ENCODE results near the gene PAK5. TPM values are rescaled to one million over a fixed set of nuclear protein-coding genes. Genes with fewer than 3 reads are reported as not detected.

PAK5 gene
- total RNA-seq, 1 donor from 2014 or later = 0.17 TPM

DNA sequence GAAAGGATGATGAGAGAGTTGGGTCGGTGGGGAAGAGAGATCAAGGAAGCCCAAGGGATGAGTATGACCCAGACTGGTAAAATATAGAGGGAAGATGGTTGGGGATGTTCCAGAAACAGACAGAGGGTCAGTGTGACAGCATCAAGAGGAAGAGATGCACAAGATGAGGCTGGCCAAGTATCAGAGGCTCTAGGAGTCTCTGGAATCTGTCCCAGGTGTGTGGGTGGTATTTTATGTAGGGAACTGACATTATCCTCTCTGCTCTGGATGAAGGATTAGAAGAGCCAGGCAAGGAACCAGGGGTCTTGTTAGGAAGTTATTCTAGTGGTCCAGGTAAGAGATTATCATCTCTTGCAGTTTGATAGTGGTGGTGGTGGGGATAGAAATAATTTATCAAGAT lies 3.6 kb downstream of the PAK5 start:
- TF ChIP-seq, protein P1, sequence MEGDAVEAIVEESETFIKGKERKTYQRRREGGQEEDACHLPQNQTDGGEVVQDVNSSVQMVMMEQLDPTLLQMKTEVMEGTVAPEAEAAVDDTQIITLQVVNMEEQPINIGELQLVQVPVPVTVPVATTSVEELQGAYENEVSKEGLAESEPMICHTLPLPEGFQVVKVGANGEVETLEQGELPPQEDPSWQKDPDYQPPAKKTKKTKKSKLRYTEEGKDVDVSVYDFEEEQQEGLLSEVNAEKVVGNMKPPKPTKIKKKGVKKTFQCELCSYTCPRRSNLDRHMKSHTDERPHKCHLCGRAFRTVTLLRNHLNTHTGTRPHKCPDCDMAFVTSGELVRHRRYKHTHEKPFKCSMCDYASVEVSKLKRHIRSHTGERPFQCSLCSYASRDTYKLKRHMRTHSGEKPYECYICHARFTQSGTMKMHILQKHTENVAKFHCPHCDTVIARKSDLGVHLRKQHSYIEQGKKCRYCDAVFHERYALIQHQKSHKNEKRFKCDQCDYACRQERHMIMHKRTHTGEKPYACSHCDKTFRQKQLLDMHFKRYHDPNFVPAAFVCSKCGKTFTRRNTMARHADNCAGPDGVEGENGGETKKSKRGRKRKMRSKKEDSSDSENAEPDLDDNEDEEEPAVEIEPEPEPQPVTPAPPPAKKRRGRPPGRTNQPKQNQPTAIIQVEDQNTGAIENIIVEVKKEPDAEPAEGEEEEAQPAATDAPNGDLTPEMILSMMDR (IDR thresholded peaks at IDR 0.05; ENCODE audit: insufficient read depth, low read length, poor library complexity, severe bottlenecking) = no peak
- DNase-seq (ENCODE audit: low read depth) = no peak
- Histone ChIP-seq H3K4me3 (ENCODE audit: low read depth, low read length) (no peak overlapping the region), H3K27me3 (ENCODE audit: control insufficient read depth, insufficient read depth, low read length) (peaks cover 17% of the 10 kb centered on the region), H3K36me3 (ENCODE audit: control insufficient read depth, insufficient read depth, low read length) (no peaks in the 10 kb centered on the region)

DNA sequence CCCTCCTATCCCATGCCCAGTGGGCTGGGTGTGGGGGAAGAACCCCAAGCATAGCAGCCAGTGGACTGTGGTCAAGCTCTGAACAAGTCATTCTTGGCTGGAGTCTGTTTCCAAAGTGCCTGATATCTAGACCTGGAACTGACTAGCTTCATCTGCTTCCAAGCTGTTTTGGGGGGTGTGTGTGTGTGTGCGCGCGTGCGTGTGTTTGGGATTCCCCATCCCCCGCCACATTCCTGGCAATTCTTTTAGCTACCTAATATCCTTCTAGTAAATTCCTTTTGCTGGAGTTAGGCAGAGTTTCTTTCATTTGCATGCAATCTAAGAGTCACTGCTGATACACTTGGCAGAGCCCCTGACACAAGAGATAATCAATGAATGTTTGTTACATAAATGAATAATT lies 7.8 kb downstream of the PAK5 start:
- Histone ChIP-seq H3K36me3 (ENCODE audit: control insufficient read depth, insufficient read depth, low read length) (no peaks in the 10 kb centered on the region), H3K27me3 (ENCODE audit: control insufficient read depth, insufficient read depth, low read length) (peaks cover 2% of the 10 kb centered on the region), H3K4me3 (ENCODE audit: low read depth, low read length) (no peak overlapping the region)
- DNase-seq (ENCODE audit: low read depth) = no peak
- TF ChIP-seq, protein P1 (IDR thresholded peaks at IDR 0.05; ENCODE audit: insufficient read depth, low read length, poor library complexity, severe bottlenecking) = no peak

DNA sequence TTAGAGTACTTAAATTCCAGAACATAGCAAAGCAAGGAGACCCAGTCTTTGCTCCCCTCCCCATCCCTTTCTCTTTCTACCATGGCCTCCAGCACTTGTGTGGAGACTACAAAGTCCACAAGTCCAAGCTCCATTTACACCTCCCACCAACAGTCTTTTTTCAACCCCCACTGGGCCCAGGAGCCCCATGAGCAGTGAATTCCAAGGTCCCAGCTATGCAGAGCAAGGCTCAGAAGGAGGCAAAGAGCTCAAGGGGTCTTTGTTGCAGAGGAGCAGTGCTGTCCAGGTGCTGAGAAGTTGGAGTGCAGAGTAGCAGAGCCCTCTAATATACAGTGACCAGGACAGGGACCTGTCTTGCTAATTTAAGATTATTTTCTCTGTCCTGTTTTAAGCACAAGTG lies 9.0 kb downstream of the PAK5 start:
- TF ChIP-seq, protein P1 (IDR thresholded peaks at IDR 0.05; ENCODE audit: insufficient read depth, low read length, poor library complexity, severe bottlenecking) = no peak
- DNase-seq (ENCODE audit: low read depth) = no peak
- Histone ChIP-seq H3K4me3 (ENCODE audit: low read depth, low read length) (no peak overlapping the region), H3K27me3 (ENCODE audit: control insufficient read depth, insufficient read depth, low read length) (no peaks in the 10 kb centered on the region), H3K36me3 (ENCODE audit: control insufficient read depth, insufficient read depth, low read length) (no peaks in the 10 kb centered on the region)

GRCh38 chr20:9817654-9818053 lies 21.2 kb downstream of the PAK5 start:
- DNase-seq (ENCODE audit: low read depth) = no peak
- H3K36me3 ChIP-seq (ENCODE audit: control insufficient read depth, insufficient read depth, low read length) = no peaks in the 10 kb centered on the region
- no peaks in the 10 kb centered on the region for H3K27me3 ChIP-seq (ENCODE audit: control insufficient read depth, insufficient read depth, low read length)
- H3K4me3 ChIP-seq (ENCODE audit: low read depth, low read length) = no peak overlapping the region
- TF ChIP-seq, protein P1 (IDR thresholded peaks at IDR 0.05; ENCODE audit: insufficient read depth, low read length, poor library complexity, severe bottlenecking) = no peak

GRCh38 chr20:9815632-9816031 lies 23.2 kb downstream of the PAK5 start:
- no peak for DNase-seq (ENCODE audit: low read depth)
- no peak overlapping the region for H3K4me3 ChIP-seq (ENCODE audit: low read depth, low read length)
- TF ChIP-seq, protein P1 (IDR thresholded peaks at IDR 0.05; ENCODE audit: insufficient read depth, low read length, poor library complexity, severe bottlenecking) = no peak
- no peaks in the 10 kb centered on the region for H3K27me3 ChIP-seq (ENCODE audit: control insufficient read depth, insufficient read depth, low read length)
- H3K36me3 ChIP-seq (ENCODE audit: control insufficient read depth, insufficient read depth, low read length) = no peaks in the 10 kb centered on the region

- Histone ChIP-seq H3K36me3 (ENCODE audit: control insufficient read depth, insufficient read depth, low read length) (no peaks in the 10 kb centered on the region), H3K27me3 (ENCODE audit: control insufficient read depth, insufficient read depth, low read length) (no peaks in the 10 kb centered on the region), H3K4me3 (ENCODE audit: low read depth, low read length) (no peak overlapping the region)
- DNase-seq (ENCODE audit: low read depth) = no peak
- TF ChIP-seq, protein P1 (IDR thresholded peaks at IDR 0.05; ENCODE audit: insufficient read depth, low read length, poor library complexity, severe bottlenecking) = no peak
Observed at GRCh38 chr20:9810738-9811137, 28.1 kb downstream of the PAK5 start.
